ENCODE measurements around the gene RBM47. TPM values are rescaled to one million over a fixed set of nuclear protein-coding genes. Genes with fewer than 3 reads are reported as not detected.
A peak's percentile ranks its signal among the peaks of the same experiment; 100 is the strongest.
"Not testable (repeated sequence)": the region's sequence is repeated elsewhere in the genome, so short reads cannot be mapped to it uniquely, and the experiment has no call there.

The RBM47 gene
- total RNA-seq, 2 donors from 2014 or later = 301 to 304 TPM

- DNase-seq = no peak
- ATAC-seq = no peak
- intact Hi-C loops (cut with DNase I, micrococcal nuclease) = no loop called here
These were observed 219.8 kb downstream of the RBM47 start for GRCh38 chr4:40409835-40410234.

- DNase-seq; intact Hi-C loops (cut with DNase I, micrococcal nuclease); ATAC-seq: not testable (repeated sequence)
These were observed 222.2 kb downstream of the RBM47 start for GRCh38 chr4:40407468-40407867.

DNA sequence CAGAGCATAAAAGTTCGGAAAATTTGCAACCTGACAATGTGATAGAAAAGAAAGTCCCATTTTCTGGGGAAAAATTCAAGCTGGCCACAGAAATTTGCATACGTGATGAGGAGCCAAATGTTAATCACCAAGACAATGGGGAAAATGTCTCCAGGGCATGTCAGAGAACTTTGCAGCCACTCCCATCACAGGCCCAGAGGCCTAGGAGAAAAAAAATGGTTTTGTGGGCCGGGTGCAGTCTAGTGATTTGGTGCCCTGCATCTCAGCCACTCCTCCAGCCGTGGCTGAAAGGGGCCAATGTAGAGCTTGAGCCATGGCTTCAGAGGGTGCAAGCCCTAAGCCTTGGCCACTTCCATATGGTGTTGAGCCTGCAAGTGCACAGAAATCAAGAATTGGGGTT lies 223.3 kb downstream of the RBM47 start:
- no peak for DNase-seq
- intact Hi-C loops (cut with DNase I, micrococcal nuclease) = no loop called here
- ATAC-seq = no peak

DNA sequence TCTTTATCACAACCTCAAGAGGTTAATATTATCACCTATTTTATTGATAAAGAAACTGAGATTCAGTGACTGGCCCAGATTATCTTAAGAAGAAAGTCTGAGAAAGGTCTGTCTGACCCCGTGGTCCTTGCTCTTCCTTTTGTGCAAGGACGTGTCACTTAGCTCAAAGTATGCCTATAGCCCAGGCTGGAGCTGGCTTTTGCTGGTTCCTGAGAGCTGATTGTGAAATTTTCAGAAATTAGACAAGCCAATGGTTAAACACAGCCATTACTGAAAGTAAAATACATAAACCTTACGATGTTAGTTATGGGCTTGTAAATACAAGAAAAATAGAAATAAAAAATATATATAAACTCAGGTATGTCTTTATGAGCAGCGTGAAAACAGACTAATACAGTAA lies 224.5 kb downstream of the RBM47 start:
- intact Hi-C loops (cut with DNase I, micrococcal nuclease) = no loop called here
- ATAC-seq = no peak
- no peak for DNase-seq

- no peak for DNase-seq
- intact Hi-C loops (cut with DNase I, micrococcal nuclease) = no loop called here
- ATAC-seq = no peak
These were observed 226.6 kb downstream of the RBM47 start for GRCh38 chr4:40403081-40403480.

DNA sequence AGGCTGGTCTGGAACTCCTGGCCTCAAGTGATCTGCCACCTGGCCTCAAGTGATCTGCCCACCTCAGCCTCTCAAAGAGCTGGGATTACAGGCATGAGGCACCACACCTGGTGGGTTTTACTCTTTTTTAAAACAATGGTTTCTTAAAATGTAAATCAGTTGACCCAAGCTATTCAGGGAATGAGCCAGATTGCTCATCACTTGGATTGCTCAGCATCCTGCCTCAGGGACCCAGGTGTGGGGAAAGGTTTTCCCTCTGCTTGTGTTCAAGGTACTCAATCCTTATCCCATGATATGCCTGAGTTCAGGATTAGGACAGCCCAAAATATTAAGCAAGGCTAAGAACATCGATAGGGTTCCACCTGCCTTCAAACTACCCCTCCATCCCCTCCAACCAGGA lies 227.1 kb downstream of the RBM47 start:
- intact Hi-C loops (cut with DNase I, micrococcal nuclease) = no loop called here
- ATAC-seq (no peak), DNase-seq (no peak)

GRCh38 chr4:40401631-40402030 lies 228.0 kb downstream of the RBM47 start:
- DNase-seq (no peak), ATAC-seq (no peak)
- intact Hi-C loops (cut with DNase I, micrococcal nuclease) = no loop called here

DNA sequence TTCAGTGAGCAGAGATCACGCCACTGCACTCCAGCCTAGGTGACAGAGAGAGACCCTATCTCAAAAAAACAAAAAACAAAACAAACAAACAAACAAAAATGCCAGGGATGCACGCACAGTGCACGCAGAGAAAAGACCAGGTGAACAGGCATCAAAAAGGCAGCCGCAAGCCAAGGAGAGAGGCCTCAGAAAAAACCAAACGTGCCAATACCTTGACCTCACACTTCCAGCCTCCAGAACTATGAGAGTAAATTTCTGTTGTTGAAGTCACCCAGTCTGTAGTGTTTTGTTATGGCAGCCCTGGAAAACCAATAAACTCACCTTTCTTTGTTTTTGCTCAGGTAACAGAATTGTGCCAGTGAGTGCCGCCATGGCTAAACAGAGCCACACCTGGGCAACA lies 228.6 kb downstream of the RBM47 start:
- no peak for DNase-seq
- ATAC-seq = no peak

DNA sequence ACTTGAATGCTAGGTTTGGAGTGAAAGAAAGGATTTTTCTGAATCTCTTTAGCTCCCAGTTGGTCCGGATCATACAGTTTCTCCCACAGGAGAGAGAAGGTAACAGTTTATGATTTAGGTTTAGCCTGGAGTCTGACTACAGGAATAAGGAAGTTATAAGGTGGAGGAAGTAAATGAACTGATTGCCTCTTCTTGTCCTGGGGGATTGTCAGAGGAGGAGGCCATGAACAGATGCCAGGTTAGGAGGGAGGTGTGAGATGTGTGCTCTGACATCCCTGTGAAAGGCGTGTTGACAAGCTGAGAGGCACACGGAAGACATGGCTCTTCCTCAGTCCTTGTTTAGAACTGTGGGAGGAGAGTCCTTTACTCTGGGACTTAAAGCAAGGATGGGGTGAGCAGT lies 230.1 kb downstream of the RBM47 start:
- DNase-seq (no peak), ATAC-seq (peak; percentile 71)
- intact Hi-C loops (cut with DNase I, micrococcal nuclease) = no loop called here

More for the DNA sequence above, 228.6 kb downstream of the RBM47 start:
- intact Hi-C loops (cut with DNase I, micrococcal nuclease) = no loop called here

DNA sequence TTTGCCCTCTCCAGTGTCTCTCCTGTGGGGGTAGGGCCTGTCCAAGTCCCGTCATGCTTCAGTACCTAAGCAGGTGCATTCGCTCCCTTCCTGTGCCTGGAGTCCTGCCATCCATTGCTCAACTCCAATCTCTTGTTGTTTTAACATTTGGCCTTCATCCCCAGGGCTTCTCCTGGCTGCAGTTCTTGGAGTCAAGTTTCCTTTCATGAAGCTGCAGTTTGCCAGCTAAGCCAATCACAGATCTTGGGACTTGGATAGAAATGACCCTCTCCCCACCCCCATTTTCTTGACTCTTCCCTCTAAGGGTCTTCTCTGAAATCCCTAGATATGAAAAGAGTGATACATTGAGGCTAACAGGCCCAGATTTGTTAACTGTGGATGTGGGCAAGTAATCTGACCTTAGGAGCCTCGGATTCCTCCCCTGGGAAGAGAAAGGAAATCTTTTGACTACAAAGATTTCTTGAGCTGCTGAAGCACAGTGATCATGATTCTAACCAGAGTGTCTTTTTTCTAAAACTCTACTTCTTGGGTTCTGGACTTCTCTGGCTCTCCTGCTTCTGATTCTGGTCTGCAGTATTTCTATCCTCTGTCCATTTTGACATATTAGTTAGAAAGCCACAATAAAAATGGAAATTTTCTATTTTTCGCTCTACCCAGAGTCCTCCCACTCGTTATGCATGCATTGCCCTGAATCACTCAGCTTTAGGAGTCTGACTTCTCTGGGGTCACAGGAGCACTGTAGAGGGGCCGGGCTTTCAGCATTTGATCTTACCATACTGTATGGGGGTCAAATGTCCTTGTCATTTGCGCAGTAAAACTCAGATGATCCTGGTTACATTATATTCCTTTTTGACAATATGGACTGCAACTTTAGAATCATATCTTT lies 233.5 kb downstream of the RBM47 start:
- DNase-seq (peak; percentile 48 to 79), ATAC-seq (peak; percentile 75)
- intact Hi-C loops (cut with DNase I, micrococcal nuclease) = no loop called here

DNA sequence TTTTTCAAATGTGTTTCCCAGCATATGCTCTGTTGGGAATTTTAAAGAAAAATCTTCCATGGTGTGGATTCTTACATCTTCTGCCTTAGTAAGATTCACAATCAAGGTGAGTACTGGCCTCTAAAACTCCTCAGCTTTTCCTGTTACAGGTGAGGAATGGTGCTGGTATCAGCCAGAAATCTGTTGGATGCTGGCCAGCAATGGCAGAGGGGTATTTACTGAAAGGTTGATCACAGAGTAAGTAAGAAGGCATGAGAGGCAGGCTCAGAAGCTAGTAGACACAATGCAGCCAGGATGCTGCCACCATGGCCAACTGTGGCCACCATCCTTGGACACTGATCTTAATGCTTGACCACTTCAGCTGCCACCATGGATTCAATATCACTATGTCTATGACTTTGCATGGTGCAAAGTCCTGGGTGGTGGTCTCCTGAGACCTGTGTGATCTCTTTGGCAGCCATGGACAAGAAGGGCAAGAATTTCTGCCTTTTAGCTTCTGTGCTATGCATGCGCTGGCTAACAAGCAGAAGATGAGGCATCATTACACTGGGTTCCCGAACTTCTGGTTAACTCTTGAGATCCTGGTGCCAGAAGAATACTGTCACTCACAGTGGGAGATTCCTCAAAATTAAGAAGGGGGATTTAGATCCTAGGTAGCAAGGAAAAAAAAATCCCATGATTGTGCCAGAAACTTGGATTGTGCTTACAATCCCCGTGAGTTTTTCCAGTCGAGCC lies 234.3 kb downstream of the RBM47 start:
- intact Hi-C loops (cut with DNase I, micrococcal nuclease) = no loop called here
- ATAC-seq = no peak
- no peak for DNase-seq

- no peak for ATAC-seq
- intact Hi-C loops (cut with DNase I, micrococcal nuclease) = no loop called here
- DNase-seq = no peak
These were observed 235.4 kb downstream of the RBM47 start for GRCh38 chr4:40394236-40394635.

GRCh38 chr4:40392241-40392640 lies 237.4 kb downstream of the RBM47 start:
- DNase-seq; intact Hi-C loops (cut with DNase I, micrococcal nuclease); ATAC-seq: not testable (repeated sequence)

DNA sequence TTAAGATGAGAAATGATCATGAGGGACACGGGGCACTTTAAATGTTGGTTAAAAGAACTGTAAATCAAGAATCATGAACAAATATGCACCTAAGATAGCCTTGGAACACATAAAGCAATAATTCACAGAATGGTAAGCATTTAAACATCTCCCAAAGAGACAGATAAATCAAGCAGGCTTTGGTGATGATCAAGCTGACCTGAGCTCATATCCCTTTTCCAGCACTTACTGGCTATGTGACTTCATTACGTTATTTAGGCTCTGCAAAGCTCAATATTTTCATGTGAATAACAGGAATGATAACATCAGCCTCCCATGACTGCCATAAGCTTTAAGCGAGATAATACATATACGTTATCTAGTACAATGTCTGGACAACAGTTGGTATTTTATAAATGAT lies 239.7 kb downstream of the RBM47 start:
- no peak for ATAC-seq
- DNase-seq = no peak
- intact Hi-C loops (cut with DNase I, micrococcal nuclease) = no loop called here

GRCh38 chr4:40388239-40388638 lies 241.4 kb downstream of the RBM47 start:
- DNase-seq (no peak), ATAC-seq (no peak)
- intact Hi-C loops (cut with DNase I, micrococcal nuclease) = no loop called here

DNA sequence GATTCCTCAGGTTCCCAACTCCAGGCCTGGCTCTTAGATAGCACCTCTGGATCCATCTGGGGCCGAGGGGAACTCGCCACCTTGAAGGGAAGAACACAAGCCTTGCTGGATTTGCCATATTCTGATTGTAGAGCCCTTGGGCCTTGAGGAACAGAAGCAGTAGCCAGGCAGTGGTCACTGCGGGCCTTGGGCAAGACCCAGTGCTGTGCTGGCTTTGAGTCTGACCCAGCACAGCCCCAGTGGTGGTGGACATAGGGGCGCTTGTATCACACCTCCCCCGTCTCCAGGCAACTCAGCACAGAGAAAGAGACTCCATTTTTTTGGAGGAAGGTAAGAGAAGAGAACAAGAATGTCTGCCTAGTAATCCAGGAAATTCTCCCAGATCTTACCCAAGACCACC lies 249.0 kb downstream of the RBM47 start:
- ATAC-seq (no peak), DNase-seq (no peak)
- intact Hi-C loops (cut with DNase I, micrococcal nuclease) = no loop called here

- intact Hi-C loops (cut with DNase I, micrococcal nuclease) = no loop called here
- ATAC-seq (no peak), DNase-seq (no peak)
These were observed 250.4 kb downstream of the RBM47 start for GRCh38 chr4:40379248-40379647.

DNA sequence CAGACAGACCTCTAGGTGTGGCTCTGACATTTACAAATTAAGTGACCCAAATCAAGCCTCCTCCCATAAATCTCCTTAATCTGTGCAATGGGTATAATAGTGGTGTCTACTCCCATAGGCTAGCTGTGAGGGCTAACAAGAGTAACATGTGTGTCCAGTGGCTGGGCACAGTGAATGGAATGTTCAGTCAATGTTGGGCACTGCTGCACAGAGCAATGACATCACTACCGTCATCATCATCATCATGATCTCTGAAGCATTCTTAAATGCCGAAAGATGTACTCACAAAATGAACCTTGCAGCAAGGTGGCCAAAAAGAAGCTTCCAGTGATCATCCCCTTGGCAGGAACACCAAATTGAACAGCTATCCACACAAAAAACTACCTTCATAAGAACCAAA lies 251.0 kb downstream of the RBM47 start:
- no peak for ATAC-seq
- no peak for DNase-seq
- intact Hi-C loops (cut with DNase I, micrococcal nuclease) = no loop called here

DNA sequence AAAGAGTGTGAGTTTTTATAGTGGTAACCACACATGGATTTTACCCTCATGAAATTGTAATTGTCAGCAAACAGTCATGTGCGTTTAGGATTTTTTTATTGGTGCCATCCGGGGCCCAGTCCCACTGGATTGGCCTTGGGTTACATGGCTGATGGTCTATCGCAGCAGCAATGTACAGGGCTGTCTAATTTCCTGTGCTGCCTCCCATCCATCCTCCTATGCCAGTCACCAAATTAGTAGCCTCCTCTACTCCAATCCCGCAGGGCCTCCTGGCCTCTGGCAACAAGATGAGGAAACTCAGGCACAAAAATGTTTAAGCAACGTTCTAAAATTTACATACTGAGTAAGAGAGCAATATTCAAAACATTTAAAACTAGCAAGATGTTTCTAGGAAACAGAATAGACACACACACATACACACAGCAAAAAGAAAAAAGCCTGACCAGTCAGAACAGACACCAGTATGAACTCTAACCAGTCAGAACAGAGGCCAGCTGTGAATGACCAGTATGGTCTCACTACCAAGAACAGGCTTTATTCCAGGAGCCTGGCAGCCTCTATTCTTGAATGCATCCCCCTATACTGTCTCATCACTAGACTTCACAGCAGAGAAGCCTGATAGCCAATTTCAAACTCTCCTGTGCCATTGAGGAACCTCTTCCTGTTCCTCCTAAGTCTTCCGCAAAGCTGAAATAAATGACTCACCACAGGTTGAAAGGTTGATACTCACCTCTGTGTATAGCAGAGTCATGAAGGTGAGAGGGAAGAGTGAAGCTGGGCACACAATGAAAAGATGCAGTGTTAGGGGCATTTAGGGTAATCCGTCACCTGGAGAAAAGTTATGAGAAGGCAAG lies 251.9 kb downstream of the RBM47 start:
- intact Hi-C loops (cut with DNase I, micrococcal nuclease) = no loop called here
- peak; percentile 91 for ATAC-seq
- peak in 1 of 2 donors; percentile 44 for DNase-seq

Measured in left colon (tissue), 2 donors.